ENCODE results near the gene GDF2. TPM values are rescaled to one million over a fixed set of nuclear protein-coding genes. Genes with fewer than 3 reads are reported as not detected.

The GDF2 gene
- total RNA-seq, 1 donor from 2014 or later, result not detected

DNA sequence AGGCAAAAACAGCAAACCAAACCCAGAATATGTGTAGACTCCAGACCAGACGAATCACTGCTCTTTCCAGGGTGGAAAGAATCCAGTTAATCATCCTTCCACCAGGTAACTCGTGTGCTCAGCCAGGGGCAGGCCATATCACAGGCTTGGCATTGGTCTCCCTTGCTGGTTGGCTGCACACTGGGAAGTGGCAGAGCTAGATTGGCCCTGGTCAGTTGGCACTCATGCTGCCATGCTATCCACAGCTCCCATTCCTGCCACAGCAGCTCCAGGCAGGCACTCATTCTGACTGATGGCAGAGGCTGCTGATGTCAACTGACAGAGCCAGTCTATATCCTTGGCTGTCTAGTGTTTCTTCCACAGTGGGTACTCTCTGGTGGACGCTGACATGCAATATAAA, 31.9 kb upstream of the GDF2 start:
- Mint-ChIP-seq H3K4me1 (ENCODE audit: low read depth) (no peaks in the 10 kb centered on the region), H3K36me3 (ENCODE audit: insufficient read depth) (no peaks in the 10 kb centered on the region), H3K9me3 (ENCODE audit: low read depth) (no peaks in the 10 kb centered on the region), H3K27me3 (peaks cover 74% of the 10 kb centered on the region), H3K4me3 (ENCODE audit: low read depth) (no peak overlapping the region), H3K27ac (no peak overlapping the region)
- DNase-seq (ENCODE audit: low spot score, unreplicated experiment), result no peak
- TF ChIP-seq, protein P1, sequence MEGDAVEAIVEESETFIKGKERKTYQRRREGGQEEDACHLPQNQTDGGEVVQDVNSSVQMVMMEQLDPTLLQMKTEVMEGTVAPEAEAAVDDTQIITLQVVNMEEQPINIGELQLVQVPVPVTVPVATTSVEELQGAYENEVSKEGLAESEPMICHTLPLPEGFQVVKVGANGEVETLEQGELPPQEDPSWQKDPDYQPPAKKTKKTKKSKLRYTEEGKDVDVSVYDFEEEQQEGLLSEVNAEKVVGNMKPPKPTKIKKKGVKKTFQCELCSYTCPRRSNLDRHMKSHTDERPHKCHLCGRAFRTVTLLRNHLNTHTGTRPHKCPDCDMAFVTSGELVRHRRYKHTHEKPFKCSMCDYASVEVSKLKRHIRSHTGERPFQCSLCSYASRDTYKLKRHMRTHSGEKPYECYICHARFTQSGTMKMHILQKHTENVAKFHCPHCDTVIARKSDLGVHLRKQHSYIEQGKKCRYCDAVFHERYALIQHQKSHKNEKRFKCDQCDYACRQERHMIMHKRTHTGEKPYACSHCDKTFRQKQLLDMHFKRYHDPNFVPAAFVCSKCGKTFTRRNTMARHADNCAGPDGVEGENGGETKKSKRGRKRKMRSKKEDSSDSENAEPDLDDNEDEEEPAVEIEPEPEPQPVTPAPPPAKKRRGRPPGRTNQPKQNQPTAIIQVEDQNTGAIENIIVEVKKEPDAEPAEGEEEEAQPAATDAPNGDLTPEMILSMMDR (IDR thresholded peaks at IDR 0.05; ENCODE audit: unreplicated experiment), result no peak

DNA sequence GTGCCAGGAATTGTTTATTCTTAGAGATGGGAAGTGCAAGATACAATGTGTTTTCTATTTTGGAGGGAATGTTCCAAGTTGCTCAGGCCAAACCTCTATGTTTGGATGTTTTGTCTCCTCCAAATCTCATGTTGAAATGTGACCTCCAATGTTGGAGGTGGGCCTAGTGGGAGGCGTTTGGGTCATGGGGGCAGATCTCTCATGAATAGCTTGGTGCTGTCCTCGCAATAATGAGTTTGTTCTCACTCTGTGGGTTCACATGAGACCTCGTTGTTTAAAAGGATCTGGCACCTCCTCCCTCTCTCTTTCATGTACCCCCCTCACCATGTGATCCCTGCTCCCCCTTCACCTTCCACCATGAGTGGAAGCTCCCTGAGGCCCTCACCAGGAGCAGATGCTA, 30.6 kb upstream of the GDF2 start:
- TF ChIP-seq, protein P1 (IDR thresholded peaks at IDR 0.05; ENCODE audit: unreplicated experiment), result no peak
- Mint-ChIP-seq H3K4me1 (ENCODE audit: low read depth) (no peaks in the 10 kb centered on the region), H3K27ac (no peak overlapping the region), H3K27me3 (peaks cover 74% of the 10 kb centered on the region), H3K36me3 (ENCODE audit: insufficient read depth) (no peaks in the 10 kb centered on the region), H3K4me3 (ENCODE audit: low read depth) (no peak overlapping the region), H3K9me3 (ENCODE audit: low read depth) (no peaks in the 10 kb centered on the region)
- no peak for DNase-seq (ENCODE audit: low spot score, unreplicated experiment)

GRCh38 chr10:47294057-47294456, 28.2 kb upstream of the GDF2 start:
- H3K4me3 Mint-ChIP-seq (ENCODE audit: low read depth), result no peak overlapping the region
- H3K36me3 Mint-ChIP-seq (ENCODE audit: insufficient read depth), result no peaks in the 10 kb centered on the region
- H3K4me1 Mint-ChIP-seq (ENCODE audit: low read depth), result no peaks in the 10 kb centered on the region
- H3K27ac Mint-ChIP-seq, result no peak overlapping the region
- no peaks in the 10 kb centered on the region for H3K9me3 Mint-ChIP-seq (ENCODE audit: low read depth)
- DNase-seq (ENCODE audit: low spot score, unreplicated experiment), result no peak
- TF ChIP-seq, protein P1 (IDR thresholded peaks at IDR 0.05; ENCODE audit: unreplicated experiment), result no peak
- peaks cover 82% of the 10 kb centered on the region for H3K27me3 Mint-ChIP-seq

- no peak overlapping the region for H3K4me3 Mint-ChIP-seq (ENCODE audit: low read depth)
- no peaks in the 10 kb centered on the region for H3K4me1 Mint-ChIP-seq (ENCODE audit: low read depth)
- no peaks in the 10 kb centered on the region for H3K36me3 Mint-ChIP-seq (ENCODE audit: insufficient read depth)
- no peaks in the 10 kb centered on the region for H3K9me3 Mint-ChIP-seq (ENCODE audit: low read depth)
- H3K27me3 Mint-ChIP-seq, result peaks cover 84% of the 10 kb centered on the region
- no peak overlapping the region for H3K27ac Mint-ChIP-seq
- TF ChIP-seq, protein P1 (IDR thresholded peaks at IDR 0.05; ENCODE audit: unreplicated experiment), result no peak
- no peak for DNase-seq (ENCODE audit: low spot score, unreplicated experiment)
Observed at GRCh38 chr10:47294501-47294900, 27.8 kb upstream of the GDF2 start.

DNA sequence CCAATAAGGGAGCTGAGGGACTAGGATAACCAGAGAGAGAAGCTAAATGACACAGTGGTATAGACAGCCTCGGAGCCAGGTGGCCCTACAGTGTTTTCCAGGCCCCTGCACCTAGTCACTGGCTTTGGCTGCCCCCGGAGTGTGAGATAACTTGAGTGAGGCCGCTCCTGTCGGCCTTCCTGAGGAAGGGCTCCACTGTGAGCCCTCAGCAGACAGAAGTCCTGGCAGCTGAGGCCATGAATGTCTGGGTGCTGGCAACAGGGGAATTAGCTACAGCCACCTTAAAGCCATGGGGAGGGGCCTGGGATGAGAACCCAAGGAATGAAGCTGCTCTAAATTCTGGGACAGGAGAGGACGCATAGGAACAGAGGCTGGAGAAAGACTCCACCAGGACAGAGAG, 26.8 kb upstream of the GDF2 start:
- no peak overlapping the region for H3K4me3 Mint-ChIP-seq (ENCODE audit: low read depth)
- DNase-seq (ENCODE audit: low spot score, unreplicated experiment), result no peak
- H3K27me3 Mint-ChIP-seq, result peaks cover 84% of the 10 kb centered on the region
- no peaks in the 10 kb centered on the region for H3K4me1 Mint-ChIP-seq (ENCODE audit: low read depth)
- no peaks in the 10 kb centered on the region for H3K9me3 Mint-ChIP-seq (ENCODE audit: low read depth)
- TF ChIP-seq, protein P1 (IDR thresholded peaks at IDR 0.05; ENCODE audit: unreplicated experiment), result no peak
- H3K27ac Mint-ChIP-seq, result no peak overlapping the region
- H3K36me3 Mint-ChIP-seq (ENCODE audit: insufficient read depth), result no peaks in the 10 kb centered on the region
